Epithelial cell of prostate (primary cell): ENCODE measurements around the gene SCN4A.

Source experiments
- DNase-seq: peaks from one replicate; pipeline ENCODE4 v3.0.0-alpha.2; 2011; ENCODE audit warnings: low read depth, low spot score
- H3K27ac ChIP-seq: fragments of 450-650 bp; 2 replicates; pipeline ENCODE4 v1.5.1; 2017; ENCODE audit warnings: mild to moderate bottlenecking

SCN4A gene

GRCh38 chr17:63961355-63962212, 11.1 kb downstream of the SCN4A start:
- no peak for DNase-seq
- no peak overlapping the region for H3K27ac ChIP-seq

GRCh38 chr17:63960430-63960829, 12.3 kb downstream of the SCN4A start:
- no peak for DNase-seq
- no peak overlapping the region for H3K27ac ChIP-seq

DNA sequence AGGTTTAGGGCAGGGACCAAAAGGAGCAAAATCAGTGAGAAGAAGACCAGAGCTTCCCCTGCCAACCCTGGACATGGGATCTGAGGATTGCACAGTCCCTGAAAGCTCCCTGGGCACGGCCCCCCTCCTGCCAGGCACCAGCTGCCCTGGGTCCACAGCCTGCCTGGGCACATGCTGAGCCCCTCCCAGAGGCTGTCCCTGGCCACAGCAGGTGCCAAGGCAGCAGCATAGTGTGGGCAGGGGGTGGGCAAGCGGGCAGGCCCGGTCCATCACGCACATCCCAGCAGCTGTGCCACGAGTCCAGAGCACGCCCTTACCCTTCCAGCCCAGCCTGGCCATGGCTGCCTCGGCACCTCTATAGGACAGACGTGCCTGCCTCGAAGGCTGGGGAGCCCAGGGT, 12.7 kb downstream of the SCN4A start:
- H3K27ac ChIP-seq = no peak overlapping the region
- DNase-seq = no peak

GRCh38 chr17:63956296-63956920, 16.3 kb downstream of the SCN4A start:
- H3K27ac ChIP-seq = no peak overlapping the region
- no peak for DNase-seq

DNA sequence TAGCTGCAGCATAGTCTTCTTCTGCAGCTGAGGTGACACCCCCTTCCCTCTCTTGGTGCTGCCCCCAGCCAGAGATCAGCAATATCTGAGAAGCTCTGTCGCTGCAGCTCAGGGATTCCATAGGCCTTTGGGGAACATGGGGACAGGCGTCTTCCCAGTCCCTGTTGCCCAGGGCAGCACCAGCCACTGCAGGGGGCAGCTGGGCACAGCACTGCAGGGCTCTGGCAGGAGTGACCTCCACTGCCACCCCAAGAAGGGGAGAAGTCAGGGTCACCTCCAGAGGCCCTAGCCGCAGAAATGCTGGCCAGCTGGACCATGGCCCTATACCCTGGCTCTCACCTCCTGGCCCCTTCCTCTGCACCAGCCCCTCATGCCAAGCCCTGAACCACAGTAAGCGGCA, 16.9 kb downstream of the SCN4A start:
- no peak overlapping the region for H3K27ac ChIP-seq
- no peak for DNase-seq

GRCh38 chr17:63955232-63955631, 17.5 kb downstream of the SCN4A start:
- DNase-seq = no peak
- H3K27ac ChIP-seq = no peak overlapping the region

GRCh38 chr17:63954402-63955063, 18.2 kb downstream of the SCN4A start:
- H3K27ac ChIP-seq = no peak overlapping the region

GRCh38 chr17:63950940-63951907, 21.5 kb downstream of the SCN4A start:
- no peak overlapping the region for H3K27ac ChIP-seq
- DNase-seq = no peak

More at GRCh38 chr17:63954402-63955063, 18.2 kb downstream of the SCN4A start:
- DNase-seq = no peak

DNA sequence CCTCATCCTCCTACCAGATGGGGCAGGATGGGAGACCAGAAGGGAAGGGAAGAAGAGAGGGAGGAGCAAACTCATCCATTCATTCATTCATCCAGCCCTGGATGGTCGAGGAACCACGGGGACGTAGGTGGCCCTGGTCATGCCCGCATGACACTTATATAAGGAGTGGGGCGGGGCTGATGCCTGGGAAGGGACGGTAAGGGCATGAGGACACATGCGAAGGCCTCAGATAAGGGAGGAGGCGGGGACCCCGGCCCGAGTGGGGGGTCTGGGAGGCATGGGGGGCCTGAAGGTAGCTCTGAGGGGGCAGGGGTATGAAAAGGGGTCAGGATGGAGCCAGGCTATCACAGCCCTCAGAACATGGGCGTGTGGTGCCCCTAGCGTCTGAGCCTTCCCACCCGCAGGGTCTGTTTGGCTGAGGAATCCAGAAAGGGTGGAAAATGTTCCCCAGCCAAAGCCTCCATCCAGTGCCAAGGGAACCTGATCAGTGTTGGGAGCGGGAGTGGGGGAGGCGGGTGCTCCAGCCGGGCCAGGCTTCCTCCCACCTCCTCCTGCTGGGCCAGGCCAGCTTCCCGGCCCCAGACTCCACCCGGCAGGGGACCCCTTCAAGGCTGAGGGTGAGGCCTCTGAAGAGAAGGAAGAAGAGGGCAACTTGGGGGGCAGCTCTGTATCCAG, 23.0 kb downstream of the SCN4A start:
- DNase-seq = no peak
- no peak overlapping the region for H3K27ac ChIP-seq

DNA sequence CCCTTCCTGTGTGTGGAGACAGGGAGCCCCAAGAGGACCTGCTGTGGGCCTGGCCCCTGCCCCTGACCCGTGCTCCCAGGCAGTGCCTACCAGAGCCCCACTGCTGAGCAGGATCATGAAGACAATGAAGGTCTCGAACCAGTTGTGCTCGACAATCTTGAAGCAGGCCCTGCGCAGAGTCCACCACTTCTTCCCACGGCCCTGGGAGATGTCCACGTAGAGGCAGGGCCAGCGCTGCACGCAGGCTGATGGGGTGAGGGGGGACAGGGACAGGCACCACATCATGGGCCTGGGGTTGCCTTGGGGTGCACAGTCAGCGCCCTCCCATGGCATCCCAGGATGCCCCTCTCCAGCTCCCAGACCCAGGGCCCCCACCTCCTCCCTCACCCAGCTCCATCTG, 24.2 kb downstream of the SCN4A start:
- no peak for DNase-seq
- H3K27ac ChIP-seq = no peak overlapping the region

DNA sequence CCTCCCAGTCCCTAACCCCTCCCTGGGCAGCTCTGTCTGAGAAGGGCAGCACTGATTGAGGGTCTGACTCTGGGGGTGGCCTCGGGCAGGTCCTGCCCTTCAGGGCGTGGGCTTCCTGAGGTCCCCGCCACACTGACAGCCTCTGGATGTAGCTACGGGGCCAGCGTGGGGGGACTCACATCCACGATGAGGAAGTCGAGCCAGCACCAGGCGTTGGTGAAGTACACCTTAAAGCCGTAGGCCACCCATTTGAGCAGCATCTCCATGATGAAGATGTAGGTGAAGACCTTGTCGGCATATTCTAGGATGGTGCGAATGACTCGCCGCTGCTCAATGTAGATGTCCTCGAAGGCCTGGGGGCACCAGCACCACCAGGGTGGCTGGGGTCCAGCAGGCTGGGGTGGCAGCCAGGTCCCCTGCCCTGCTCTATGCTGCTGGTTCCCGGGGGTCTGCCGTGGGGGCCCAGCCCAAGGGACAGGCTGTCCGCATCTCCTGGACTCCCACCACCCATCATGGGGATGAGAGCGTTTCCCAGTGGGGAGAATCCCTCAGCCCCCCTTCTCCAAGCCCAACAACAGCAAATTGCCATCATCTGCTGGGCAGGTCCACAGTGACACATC, 24.9 kb downstream of the SCN4A start:
- no peak overlapping the region for H3K27ac ChIP-seq
- no peak for DNase-seq

GRCh38 chr17:63946440-63947363, 26.0 kb downstream of the SCN4A start:
- H3K27ac ChIP-seq = no peak overlapping the region
- DNase-seq = no peak

DNA sequence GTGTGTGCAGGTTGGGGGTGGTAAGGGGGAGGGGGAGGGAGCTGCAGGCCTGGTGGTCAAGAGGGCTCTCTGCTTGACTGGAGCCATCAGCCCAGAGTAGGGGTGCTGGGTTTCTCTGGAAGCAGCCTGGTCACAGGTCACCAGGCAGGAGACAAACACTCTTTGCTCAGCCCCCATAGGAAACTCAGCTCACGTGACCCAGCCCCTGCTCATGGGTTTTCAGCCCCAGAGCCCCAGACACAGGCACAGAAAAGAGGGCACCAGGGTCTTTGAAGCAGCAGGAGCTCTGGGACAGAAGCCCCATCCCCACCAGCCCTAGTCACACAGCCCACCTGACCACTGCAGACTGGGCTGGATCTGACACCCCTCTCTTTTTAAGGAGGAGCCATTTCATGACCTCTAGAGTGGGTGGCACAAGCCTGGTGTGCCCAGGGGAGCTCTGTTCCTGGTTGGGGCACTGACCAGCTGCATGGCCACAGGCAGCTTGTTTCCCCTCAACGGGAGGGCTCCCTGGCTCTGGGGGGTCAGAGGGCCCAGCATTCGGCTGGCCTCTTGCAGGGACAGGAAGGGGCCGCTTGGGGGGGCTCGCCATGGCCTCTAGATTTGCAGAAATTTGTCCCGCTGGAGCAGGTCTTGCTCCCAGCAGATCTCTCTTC, 26.8 kb downstream of the SCN4A start:
- DNase-seq = no peak
- H3K27ac ChIP-seq = no peak overlapping the region

- no peak for DNase-seq
- no peak overlapping the region for H3K27ac ChIP-seq
Measured at GRCh38 chr17:63944736-63945499, 27.8 kb downstream of the SCN4A start.

DNA sequence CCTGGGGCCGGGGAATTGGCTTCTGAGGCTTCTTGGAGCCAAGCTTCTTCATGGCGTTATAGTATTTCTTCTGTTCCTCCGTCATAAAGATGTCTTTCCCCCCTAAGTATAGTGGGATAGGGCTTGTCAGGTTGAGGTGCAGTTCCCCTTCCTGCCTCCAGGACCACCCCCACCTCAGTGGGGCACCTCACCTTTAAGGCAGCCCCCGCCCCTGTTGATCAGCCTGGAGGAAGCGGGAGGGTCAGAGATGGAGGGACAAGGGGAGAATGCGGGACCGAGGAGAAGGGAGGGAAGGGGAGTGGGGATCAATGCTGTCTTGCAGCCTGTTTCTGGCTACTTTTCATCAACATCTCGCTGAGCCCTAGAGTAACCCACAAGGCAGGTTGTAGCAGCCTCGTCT, 29.0 kb downstream of the SCN4A start:
- no peak for DNase-seq
- H3K27ac ChIP-seq = no peak overlapping the region

DNA sequence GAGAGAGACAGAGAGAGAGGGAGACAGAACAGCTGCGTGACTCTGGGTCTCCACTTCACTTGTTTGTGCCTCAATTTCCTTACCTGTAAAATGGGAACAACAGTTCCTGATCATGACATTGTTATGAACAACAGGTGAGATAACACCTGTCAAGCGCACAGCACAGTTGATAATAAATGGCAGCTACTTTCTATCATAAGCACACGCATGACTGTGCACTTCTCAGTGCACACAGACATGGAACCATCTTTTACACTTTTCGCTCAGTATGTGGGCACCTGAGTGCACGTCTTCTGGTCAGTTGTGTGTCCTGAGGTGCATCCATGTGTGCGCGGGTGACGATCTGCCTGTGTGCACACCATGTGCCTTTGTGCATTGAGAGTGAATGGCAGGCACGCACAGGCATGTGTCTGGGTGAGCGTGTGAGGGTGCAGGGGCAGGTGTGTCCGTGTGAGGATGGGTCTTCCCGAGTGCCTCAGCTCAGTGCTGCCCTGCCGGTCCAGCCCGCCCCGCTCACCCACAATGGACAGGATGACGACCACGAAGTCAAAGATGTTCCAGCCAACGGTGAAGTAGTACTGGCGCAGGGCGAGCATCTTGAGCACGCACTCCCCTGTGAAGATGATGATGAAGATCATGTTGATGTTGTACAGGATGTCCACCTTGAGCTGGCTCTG, 30.3 kb downstream of the SCN4A start:
- no peak overlapping the region for H3K27ac ChIP-seq
- DNase-seq = no peak
